H1 (cell line): Measurements from ENCODE around the gene LANCL2. TPM values are rescaled to one million over a fixed set of nuclear protein-coding genes. Genes with fewer than 3 reads are reported as not detected.

Source experiments
- HDAC6 ChIP-seq: IDR thresholded peaks from one replicate; pipeline ENCODE4 v1.7.1; 2012; ENCODE audit warnings: low read depth, mild to moderate bottlenecking, inconsistent platforms, low read length, moderate library complexity
- TAF1 ChIP-seq: IDR thresholded peaks from 2 replicates; pipeline ENCODE4 v1.6.1; 2011; ENCODE audit warnings: mild to moderate bottlenecking, low read depth, low read length
- polyA plus RNA-seq, 7 experiments: library from polyadenylated mRNA; depleted of rRNA in 3 of 7; stranded (reverse) in 5 of 7; unstranded in 2 of 7; fragments of >200 nt in 5 of 7; fragments of 200-250 nt in 2 of 7; gene quantifications; 1 replicate in 5 of 7; 2 replicates in 1 of 7; 4 replicates in 1 of 7; pipeline versions ENCODE4 v1.2.1 to v1.2.3, GENCODE V29; 2011 to 2013; ENCODE audit warnings: missing spikeins in 2 of 7, mixed read lengths in 2 of 7
- total RNA-seq: library from RNA; stranded (reverse); fragmentation: NEBNext Ultra II Directional; extraction: Animal tissue kit (Norgen Biotek cat#: 25700); gene quantifications from 2 replicates; pipeline ENCODE4 v1.2.1, GENCODE V29; 2021
- TF ChIP-seq, protein P1 (sequence below): fragments of 300-600 bp; sonication (generic); IDR thresholded peaks from 2 replicates; pipeline ENCODE4 v1.7.1; 2012; ENCODE audit warnings: low read length, moderate library complexity, mild to moderate bottlenecking, inconsistent platforms; ENCODE audit not compliant: insufficient replicate concordance

LANCL2 gene
- total and polyA plus RNA-seq, 2 of the 8 experiments (the other 6 are each of a cell fraction or from before 2014, with no cell fraction given) = 9.2 to 9.5 TPM

DNA sequence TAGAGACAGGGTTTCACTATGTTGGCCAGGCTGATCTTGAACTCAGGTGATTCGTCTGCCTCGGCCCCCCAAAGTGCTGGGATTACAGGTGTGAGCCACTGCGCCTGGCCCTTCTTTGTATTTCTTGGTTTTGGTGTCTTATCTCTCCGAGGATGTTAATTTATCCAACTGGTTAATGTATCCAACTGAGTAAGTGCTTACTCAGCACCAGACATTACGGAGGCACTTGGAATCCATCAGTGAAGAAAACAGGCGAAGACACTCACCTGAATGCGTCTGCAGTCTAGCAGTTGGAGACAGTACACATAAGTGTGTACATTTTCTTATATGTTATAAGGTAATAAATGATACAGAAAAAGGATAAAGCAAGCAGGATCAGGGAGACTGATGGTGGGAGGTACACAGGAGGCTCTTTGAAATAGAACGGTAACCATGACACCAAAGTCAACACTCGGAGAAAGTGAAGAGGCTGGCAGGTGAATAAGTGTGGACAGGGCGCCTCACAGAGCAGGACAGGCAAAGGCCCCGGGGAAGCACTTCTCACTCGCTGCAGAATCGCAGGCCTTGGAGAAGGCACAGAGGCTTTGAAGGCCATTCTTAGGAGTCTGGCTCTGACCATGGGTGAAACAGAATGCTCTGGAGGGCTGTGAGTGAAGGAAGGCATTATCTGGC lies 73.1 kb downstream of the LANCL2 start (continued):
- TF ChIP-seq, protein P1, sequence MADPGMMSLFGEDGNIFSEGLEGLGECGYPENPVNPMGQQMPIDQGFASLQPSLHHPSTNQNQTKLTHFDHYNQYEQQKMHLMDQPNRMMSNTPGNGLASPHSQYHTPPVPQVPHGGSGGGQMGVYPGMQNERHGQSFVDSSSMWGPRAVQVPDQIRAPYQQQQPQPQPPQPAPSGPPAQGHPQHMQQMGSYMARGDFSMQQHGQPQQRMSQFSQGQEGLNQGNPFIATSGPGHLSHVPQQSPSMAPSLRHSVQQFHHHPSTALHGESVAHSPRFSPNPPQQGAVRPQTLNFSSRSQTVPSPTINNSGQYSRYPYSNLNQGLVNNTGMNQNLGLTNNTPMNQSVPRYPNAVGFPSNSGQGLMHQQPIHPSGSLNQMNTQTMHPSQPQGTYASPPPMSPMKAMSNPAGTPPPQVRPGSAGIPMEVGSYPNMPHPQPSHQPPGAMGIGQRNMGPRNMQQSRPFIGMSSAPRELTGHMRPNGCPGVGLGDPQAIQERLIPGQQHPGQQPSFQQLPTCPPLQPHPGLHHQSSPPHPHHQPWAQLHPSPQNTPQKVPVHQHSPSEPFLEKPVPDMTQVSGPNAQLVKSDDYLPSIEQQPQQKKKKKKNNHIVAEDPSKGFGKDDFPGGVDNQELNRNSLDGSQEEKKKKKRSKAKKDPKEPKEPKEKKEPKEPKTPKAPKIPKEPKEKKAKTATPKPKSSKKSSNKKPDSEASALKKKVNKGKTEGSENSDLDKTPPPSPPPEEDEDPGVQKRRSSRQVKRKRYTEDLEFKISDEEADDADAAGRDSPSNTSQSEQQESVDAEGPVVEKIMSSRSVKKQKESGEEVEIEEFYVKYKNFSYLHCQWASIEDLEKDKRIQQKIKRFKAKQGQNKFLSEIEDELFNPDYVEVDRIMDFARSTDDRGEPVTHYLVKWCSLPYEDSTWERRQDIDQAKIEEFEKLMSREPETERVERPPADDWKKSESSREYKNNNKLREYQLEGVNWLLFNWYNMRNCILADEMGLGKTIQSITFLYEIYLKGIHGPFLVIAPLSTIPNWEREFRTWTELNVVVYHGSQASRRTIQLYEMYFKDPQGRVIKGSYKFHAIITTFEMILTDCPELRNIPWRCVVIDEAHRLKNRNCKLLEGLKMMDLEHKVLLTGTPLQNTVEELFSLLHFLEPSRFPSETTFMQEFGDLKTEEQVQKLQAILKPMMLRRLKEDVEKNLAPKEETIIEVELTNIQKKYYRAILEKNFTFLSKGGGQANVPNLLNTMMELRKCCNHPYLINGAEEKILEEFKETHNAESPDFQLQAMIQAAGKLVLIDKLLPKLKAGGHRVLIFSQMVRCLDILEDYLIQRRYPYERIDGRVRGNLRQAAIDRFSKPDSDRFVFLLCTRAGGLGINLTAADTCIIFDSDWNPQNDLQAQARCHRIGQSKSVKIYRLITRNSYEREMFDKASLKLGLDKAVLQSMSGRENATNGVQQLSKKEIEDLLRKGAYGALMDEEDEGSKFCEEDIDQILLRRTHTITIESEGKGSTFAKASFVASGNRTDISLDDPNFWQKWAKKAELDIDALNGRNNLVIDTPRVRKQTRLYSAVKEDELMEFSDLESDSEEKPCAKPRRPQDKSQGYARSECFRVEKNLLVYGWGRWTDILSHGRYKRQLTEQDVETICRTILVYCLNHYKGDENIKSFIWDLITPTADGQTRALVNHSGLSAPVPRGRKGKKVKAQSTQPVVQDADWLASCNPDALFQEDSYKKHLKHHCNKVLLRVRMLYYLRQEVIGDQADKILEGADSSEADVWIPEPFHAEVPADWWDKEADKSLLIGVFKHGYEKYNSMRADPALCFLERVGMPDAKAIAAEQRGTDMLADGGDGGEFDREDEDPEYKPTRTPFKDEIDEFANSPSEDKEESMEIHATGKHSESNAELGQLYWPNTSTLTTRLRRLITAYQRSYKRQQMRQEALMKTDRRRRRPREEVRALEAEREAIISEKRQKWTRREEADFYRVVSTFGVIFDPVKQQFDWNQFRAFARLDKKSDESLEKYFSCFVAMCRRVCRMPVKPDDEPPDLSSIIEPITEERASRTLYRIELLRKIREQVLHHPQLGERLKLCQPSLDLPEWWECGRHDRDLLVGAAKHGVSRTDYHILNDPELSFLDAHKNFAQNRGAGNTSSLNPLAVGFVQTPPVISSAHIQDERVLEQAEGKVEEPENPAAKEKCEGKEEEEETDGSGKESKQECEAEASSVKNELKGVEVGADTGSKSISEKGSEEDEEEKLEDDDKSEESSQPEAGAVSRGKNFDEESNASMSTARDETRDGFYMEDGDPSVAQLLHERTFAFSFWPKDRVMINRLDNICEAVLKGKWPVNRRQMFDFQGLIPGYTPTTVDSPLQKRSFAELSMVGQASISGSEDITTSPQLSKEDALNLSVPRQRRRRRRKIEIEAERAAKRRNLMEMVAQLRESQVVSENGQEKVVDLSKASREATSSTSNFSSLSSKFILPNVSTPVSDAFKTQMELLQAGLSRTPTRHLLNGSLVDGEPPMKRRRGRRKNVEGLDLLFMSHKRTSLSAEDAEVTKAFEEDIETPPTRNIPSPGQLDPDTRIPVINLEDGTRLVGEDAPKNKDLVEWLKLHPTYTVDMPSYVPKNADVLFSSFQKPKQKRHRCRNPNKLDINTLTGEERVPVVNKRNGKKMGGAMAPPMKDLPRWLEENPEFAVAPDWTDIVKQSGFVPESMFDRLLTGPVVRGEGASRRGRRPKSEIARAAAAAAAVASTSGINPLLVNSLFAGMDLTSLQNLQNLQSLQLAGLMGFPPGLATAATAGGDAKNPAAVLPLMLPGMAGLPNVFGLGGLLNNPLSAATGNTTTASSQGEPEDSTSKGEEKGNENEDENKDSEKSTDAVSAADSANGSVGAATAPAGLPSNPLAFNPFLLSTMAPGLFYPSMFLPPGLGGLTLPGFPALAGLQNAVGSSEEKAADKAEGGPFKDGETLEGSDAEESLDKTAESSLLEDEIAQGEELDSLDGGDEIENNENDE = no peak
- TF ChIP-seq HDAC6 (no peak), TAF1 (no peak)
- TF ChIP-seq, all 59 proteins: peak for 0
